ENCODE data around the gene GIGYF2. TPM values are rescaled to one million over a fixed set of nuclear protein-coding genes. Genes with fewer than 3 reads are reported as not detected.

Gene GIGYF2
- total and polyA plus RNA-seq, 4 donors: 10.6 to 50.5 (median 26.7) TPM

GRCh38 chr2:232882085-232882484 is 185.0 kb downstream of the GIGYF2 start:
- 95% methylated on average over 17 of the region's 17 CpGs for WGBS
- Histone ChIP-seq H3K27me3 (ENCODE audit: control insufficient read depth in 4 of 4, insufficient read depth in 4 of 4, low read length in 3 of 4) (no peaks in the 10 kb centered on the region), H3K4me3 (ENCODE audit: low read depth in 1 of 3, low read length in 3 of 3) (no peak overlapping the region), H3K4me1 (ENCODE audit: control insufficient read depth in 4 of 4, insufficient read depth in 4 of 4, low read length in 3 of 4) (peaks cover 0 to 22% (median 8%) of the 10 kb centered on the region in 4 donors), H3K27ac (ENCODE audit: low read depth in 1 of 2, low read length in 2 of 2) (no peak overlapping the region), H3K36me3 (ENCODE audit: control insufficient read depth in 4 of 4, insufficient read depth in 3 of 4, low read depth in 1 of 4, low read length in 3 of 4) (peaks cover 4 to 34% (median 12%) of the 10 kb centered on the region in 4 donors), H3K9ac (ENCODE audit: low read depth in 1 of 2, low read length in 2 of 2) (no peak overlapping the region), H3K9me3 (ENCODE audit: control insufficient read depth in 4 of 4, low read length in 3 of 4) (no peaks in the 10 kb centered on the region)
- TF ChIP-seq MAX (IDR thresholded peaks at IDR 0.05): no peak
- TF ChIP-seq, protein P1, sequence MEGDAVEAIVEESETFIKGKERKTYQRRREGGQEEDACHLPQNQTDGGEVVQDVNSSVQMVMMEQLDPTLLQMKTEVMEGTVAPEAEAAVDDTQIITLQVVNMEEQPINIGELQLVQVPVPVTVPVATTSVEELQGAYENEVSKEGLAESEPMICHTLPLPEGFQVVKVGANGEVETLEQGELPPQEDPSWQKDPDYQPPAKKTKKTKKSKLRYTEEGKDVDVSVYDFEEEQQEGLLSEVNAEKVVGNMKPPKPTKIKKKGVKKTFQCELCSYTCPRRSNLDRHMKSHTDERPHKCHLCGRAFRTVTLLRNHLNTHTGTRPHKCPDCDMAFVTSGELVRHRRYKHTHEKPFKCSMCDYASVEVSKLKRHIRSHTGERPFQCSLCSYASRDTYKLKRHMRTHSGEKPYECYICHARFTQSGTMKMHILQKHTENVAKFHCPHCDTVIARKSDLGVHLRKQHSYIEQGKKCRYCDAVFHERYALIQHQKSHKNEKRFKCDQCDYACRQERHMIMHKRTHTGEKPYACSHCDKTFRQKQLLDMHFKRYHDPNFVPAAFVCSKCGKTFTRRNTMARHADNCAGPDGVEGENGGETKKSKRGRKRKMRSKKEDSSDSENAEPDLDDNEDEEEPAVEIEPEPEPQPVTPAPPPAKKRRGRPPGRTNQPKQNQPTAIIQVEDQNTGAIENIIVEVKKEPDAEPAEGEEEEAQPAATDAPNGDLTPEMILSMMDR (IDR thresholded peaks at IDR 0.05; ENCODE audit: low read depth, low read length, missing input control): no peak
- no peak for DNase-seq (ENCODE audit: low spot score)

DNA sequence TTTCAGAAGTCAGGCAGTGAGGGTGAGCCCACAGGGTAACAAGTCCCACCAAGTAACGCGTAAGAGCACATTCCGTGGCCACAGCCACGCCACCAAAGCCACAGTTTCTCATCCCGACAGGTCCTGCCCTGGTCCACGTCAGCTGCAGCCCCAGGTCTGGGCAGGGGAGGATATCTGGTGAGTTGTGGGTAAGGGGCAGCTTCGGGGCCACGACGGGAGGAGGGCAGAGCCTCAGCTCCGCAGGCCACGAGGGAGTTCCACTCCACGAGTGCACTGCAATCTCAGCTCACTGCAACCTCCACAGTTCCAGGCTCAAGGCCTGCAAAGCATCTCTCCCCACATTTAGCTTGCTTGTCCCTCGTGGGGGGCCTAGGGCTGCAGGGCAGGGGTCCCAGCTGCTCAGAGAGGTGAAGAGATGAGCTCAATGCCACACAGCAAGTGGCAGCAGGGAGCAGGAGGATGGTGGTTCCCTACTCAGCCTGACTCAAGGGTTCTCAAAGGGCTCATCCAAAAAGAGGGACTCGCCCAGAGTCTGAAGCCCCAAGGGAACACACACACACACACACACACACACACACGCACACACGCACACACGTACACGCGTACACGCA is 185.5 kb downstream of the GIGYF2 start:
- no peak for TF ChIP-seq MAX (IDR thresholded peaks at IDR 0.05)
- TF ChIP-seq, protein P1 (IDR thresholded peaks at IDR 0.05; ENCODE audit: low read depth, low read length, missing input control): no peak
- TF ChIP-seq FOXA2 (IDR thresholded peaks at IDR 0.05): no peak
- no peak for TF ChIP-seq HNF4A (conservative IDR thresholded peaks at IDR 0.05)
- no peak for TF ChIP-seq HNF4G (IDR thresholded peaks at IDR 0.05)
- TF ChIP-seq, protein P2, sequence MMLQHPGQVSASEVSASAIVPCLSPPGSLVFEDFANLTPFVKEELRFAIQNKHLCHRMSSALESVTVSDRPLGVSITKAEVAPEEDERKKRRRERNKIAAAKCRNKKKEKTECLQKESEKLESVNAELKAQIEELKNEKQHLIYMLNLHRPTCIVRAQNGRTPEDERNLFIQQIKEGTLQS (IDR thresholded peaks at IDR 0.05): no peak
- no peak for TF ChIP-seq REST (IDR thresholded peaks at IDR 0.05)
- no peak for TF ChIP-seq FOXA1 (IDR thresholded peaks at IDR 0.05)
- no peak for TF ChIP-seq SP1 (IDR thresholded peaks at IDR 0.05)
- TF ChIP-seq EGR1 (IDR thresholded peaks at IDR 0.05; ENCODE audit: low read depth in 2 of 2): no peak
- no peak for TF ChIP-seq YY1 (IDR thresholded peaks at IDR 0.05)
- H3K27ac ChIP-seq (ENCODE audit: low read depth in 1 of 2, low read length in 2 of 2): no peak overlapping the region
- H3K4me1 ChIP-seq (ENCODE audit: control insufficient read depth in 4 of 4, insufficient read depth in 4 of 4, low read length in 3 of 4): peaks cover 0 to 17% (median 6%) of the 10 kb centered on the region in 4 donors
- H3K9me3 ChIP-seq (ENCODE audit: control insufficient read depth in 4 of 4, low read length in 3 of 4): no peaks in the 10 kb centered on the region
- no peaks in the 10 kb centered on the region for H3K27me3 ChIP-seq (ENCODE audit: control insufficient read depth in 4 of 4, insufficient read depth in 4 of 4, low read length in 3 of 4)
- H3K36me3 ChIP-seq (ENCODE audit: control insufficient read depth in 4 of 4, insufficient read depth in 3 of 4, low read depth in 1 of 4, low read length in 3 of 4): peaks cover 4 to 37% (median 14%) of the 10 kb centered on the region in 4 donors
- DNase-seq (ENCODE audit: low spot score): no peak
- no peak overlapping the region for H3K9ac ChIP-seq (ENCODE audit: low read depth in 1 of 2, low read length in 2 of 2)
- WGBS: 93% methylated on average over 20 of the region's 20 CpGs
- H3K4me3 ChIP-seq (ENCODE audit: low read depth in 1 of 3, low read length in 3 of 3): no peak overlapping the region
